WTC11 (cell line): ENCODE measurements around the gene MEIOSIN. TPM values are rescaled to one million over a fixed set of nuclear protein-coding genes. Genes with fewer than 3 reads are reported as not detected.

Experiments
- ATAC-seq: fragments of 200-7000 bp; cut with Tn5 transposase; 2 replicates; pipeline ENCODE4 v1.10.0; 2021; ENCODE audit warnings: mild to moderate bottlenecking, moderate library complexity
- CTCF ChIA-PET: fragments of 300-600 bp; sonication (Branson Sonifier 250); formaldehyde crosslinking; loops from one replicate; lab custom pipeline; 2021; ENCODE audit warnings: antibody characterized with exemption; lab: Charles Lee
- POLR2A ChIA-PET: fragments of 350-600 bp; sonication (Branson Sonifier 250); formaldehyde crosslinking; loops from one replicate; lab custom pipeline; 2021; ENCODE audit warnings: antibody characterized with exemption; lab: Charles Lee
- DNase-seq: peaks from one replicate; pipeline ENCODE4 v3.0.0; 2021; ENCODE audit warnings: low spot score
- H3K27ac Mint-ChIP-seq: 2 replicates; pipeline ENCODE4 v1.8.0; 2021; ENCODE audit warnings: mixed read lengths
- H3K27me3 Mint-ChIP-seq: 2 replicates; pipeline ENCODE4 v1.8.0; 2021; ENCODE audit warnings: low read depth, mild to moderate bottlenecking, moderate library complexity, mixed read lengths
- H3K36me3 Mint-ChIP-seq: 2 replicates; pipeline ENCODE4 v1.8.0; 2021; ENCODE audit warnings: mixed read lengths
- H3K4me1 Mint-ChIP-seq: 2 replicates; pipeline ENCODE4 v1.8.0; 2022; ENCODE audit warnings: mixed read lengths
- H3K4me3 Mint-ChIP-seq: 2 replicates; pipeline ENCODE4 v1.8.0; 2021; ENCODE audit warnings: mild to moderate bottlenecking, moderate library complexity, mixed read lengths
- H3K9me3 Mint-ChIP-seq: 2 replicates; pipeline ENCODE4 v1.8.0; 2021; ENCODE audit warnings: mixed read lengths
- FOXJ3 ChIP-seq: sonication (generic); formaldehyde crosslinking; IDR thresholded peaks from 2 replicates; pipeline ENCODE4 v1.9.0; 2021; ENCODE audit warnings: missing genetic modification reagents, mild to moderate bottlenecking, borderline replicate concordance
- GABPB1 ChIP-seq: sonication (generic); formaldehyde crosslinking; IDR thresholded peaks from 2 replicates; pipeline ENCODE4 v1.8.1; 2023; ENCODE audit warnings: mild to moderate bottlenecking, missing genetic modification reagents
- IRF2 ChIP-seq: sonication (generic); formaldehyde crosslinking; IDR thresholded peaks from 2 replicates; pipeline ENCODE4 v1.8.0; 2022; ENCODE audit warnings: low read depth, missing genetic modification reagents, borderline replicate concordance
- NFYB ChIP-seq: sonication (generic); formaldehyde crosslinking; conservative IDR thresholded peaks from 2 replicates; pipeline ENCODE4 v1.8.0; 2022; ENCODE audit warnings: low read depth, missing genetic modification reagents
- PRRX2 ChIP-seq: fragments of 250-450 bp; sonication (Bioruptor Pico); IDR thresholded peaks from 2 replicates; pipeline ENCODE4 v1.8.0; 2021; ENCODE audit warnings: mild to moderate bottlenecking
- TCF7 ChIP-seq: sonication (generic); formaldehyde crosslinking; IDR thresholded peaks from 2 replicates; pipeline ENCODE4 v1.8.0; 2022; ENCODE audit warnings: mild to moderate bottlenecking, low read depth, missing genetic modification reagents, moderate library complexity
- total RNA-seq: library from RNA; stranded (reverse); gene quantifications from 3 replicates; pipeline ENCODE4 v1.2.3, GENCODE V29; 2021
- TF ChIP-seq, protein P1 (sequence below): sonication (generic); formaldehyde crosslinking; conservative IDR thresholded peaks from 2 replicates; pipeline ENCODE4 v1.8.1; 2023; ENCODE audit warnings: mild to moderate bottlenecking, low read depth, missing genetic modification reagents, moderate library complexity
- TF ChIP-seq, protein P2 (sequence below): sonication (generic); formaldehyde crosslinking; IDR thresholded peaks from 2 replicates; pipeline ENCODE4 v1.8.1; 2022; ENCODE audit warnings: low read depth, mild to moderate bottlenecking, moderate library complexity, missing genetic modification reagents, borderline replicate concordance
- TF ChIP-seq, protein P3 (sequence below): sonication (generic); formaldehyde crosslinking; IDR thresholded peaks from 2 replicates; pipeline ENCODE4 v1.8.1; 2022; ENCODE audit warnings: low read depth, missing genetic modification reagents, borderline replicate concordance
- TF ChIP-seq, protein P4 (sequence below): sonication (generic); formaldehyde crosslinking; IDR thresholded peaks from 2 replicates; pipeline ENCODE4 v1.8.0; 2023; ENCODE audit warnings: missing genetic modification reagents, mild to moderate bottlenecking, borderline replicate concordance
- TF ChIP-seq, protein P5 (sequence below): sonication (generic); formaldehyde crosslinking; IDR thresholded peaks from 2 replicates; pipeline ENCODE4 v1.8.1; 2023; ENCODE audit warnings: mild to moderate bottlenecking, missing genetic modification reagents, borderline replicate concordance

Gene MEIOSIN
- total RNA-seq, 1 experiment from 2014 or later = not detected

DNA sequence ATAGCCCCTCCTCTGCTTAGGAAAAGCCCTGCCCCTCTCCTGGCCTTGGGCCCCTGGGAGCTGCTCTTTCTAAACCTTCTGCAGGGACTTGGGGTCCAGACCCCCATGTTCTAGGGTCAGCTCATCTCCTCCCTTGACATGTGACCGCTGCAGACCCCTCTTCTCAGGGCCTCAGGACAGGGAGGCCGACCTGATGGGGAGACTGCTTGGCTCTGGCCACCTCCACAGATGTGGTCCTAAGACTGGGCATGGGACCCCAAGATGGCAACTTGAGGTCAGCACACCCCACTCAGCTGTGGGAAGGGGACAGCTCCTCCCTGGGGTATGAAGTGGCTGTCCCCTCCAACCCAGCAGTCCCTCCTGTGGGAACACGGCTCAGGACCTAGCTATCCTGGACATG is 39.7 kb downstream of the MEIOSIN start:
- H3K9me3 Mint-ChIP-seq = no peaks in the 10 kb centered on the region
- peaks cover 16% of the 10 kb centered on the region for H3K36me3 Mint-ChIP-seq
- no peak overlapping the region for H3K27ac Mint-ChIP-seq
- no peak for ATAC-seq
- H3K27me3 Mint-ChIP-seq = peaks cover 5% of the 10 kb centered on the region; the same call in 1 of the 2 replicates
- no peak for DNase-seq
- ChIA-PET POLR2A (no interaction called here), CTCF (interaction anchor here (1.4 to 5.1 kb wide), 2 partner anchors 38 to 44 kb away, joined by 3 to 135 read pairs; partner anchors contain the start of gene RSPH6A)
- peaks cover 8% of the 10 kb centered on the region for H3K4me1 Mint-ChIP-seq
- TF ChIP-seq TCF7 (CRISPR knock-in tag) = no peak
- TF ChIP-seq PRRX2 (CRISPR knock-in tag) = no peak
- no peak for TF ChIP-seq NFYB (CRISPR knock-in tag)
- TF ChIP-seq, protein P1, sequence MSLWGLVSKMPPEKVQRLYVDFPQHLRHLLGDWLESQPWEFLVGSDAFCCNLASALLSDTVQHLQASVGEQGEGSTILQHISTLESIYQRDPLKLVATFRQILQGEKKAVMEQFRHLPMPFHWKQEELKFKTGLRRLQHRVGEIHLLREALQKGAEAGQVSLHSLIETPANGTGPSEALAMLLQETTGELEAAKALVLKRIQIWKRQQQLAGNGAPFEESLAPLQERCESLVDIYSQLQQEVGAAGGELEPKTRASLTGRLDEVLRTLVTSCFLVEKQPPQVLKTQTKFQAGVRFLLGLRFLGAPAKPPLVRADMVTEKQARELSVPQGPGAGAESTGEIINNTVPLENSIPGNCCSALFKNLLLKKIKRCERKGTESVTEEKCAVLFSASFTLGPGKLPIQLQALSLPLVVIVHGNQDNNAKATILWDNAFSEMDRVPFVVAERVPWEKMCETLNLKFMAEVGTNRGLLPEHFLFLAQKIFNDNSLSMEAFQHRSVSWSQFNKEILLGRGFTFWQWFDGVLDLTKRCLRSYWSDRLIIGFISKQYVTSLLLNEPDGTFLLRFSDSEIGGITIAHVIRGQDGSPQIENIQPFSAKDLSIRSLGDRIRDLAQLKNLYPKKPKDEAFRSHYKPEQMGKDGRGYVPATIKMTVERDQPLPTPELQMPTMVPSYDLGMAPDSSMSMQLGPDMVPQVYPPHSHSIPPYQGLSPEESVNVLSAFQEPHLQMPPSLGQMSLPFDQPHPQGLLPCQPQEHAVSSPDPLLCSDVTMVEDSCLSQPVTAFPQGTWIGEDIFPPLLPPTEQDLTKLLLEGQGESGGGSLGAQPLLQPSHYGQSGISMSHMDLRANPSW (CRISPR knock-in tag) = no peak
- TF ChIP-seq, protein P2, sequence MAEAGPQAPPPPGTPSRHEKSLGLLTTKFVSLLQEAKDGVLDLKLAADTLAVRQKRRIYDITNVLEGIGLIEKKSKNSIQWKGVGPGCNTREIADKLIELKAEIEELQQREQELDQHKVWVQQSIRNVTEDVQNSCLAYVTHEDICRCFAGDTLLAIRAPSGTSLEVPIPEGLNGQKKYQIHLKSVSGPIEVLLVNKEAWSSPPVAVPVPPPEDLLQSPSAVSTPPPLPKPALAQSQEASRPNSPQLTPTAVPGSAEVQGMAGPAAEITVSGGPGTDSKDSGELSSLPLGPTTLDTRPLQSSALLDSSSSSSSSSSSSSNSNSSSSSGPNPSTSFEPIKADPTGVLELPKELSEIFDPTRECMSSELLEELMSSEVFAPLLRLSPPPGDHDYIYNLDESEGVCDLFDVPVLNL (CRISPR knock-in tag) = no peak
- TF ChIP-seq, protein P3, sequence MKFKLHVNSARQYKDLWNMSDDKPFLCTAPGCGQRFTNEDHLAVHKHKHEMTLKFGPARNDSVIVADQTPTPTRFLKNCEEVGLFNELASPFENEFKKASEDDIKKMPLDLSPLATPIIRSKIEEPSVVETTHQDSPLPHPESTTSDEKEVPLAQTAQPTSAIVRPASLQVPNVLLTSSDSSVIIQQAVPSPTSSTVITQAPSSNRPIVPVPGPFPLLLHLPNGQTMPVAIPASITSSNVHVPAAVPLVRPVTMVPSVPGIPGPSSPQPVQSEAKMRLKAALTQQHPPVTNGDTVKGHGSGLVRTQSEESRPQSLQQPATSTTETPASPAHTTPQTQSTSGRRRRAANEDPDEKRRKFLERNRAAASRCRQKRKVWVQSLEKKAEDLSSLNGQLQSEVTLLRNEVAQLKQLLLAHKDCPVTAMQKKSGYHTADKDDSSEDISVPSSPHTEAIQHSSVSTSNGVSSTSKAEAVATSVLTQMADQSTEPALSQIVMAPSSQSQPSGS (CRISPR knock-in tag) = no peak
- TF ChIP-seq GABPB1 (CRISPR knock-in tag) = no peak
- no peak for TF ChIP-seq IRF2
- TF ChIP-seq FOXJ3 (CRISPR knock-in tag) = no peak
- TF ChIP-seq, protein P4, sequence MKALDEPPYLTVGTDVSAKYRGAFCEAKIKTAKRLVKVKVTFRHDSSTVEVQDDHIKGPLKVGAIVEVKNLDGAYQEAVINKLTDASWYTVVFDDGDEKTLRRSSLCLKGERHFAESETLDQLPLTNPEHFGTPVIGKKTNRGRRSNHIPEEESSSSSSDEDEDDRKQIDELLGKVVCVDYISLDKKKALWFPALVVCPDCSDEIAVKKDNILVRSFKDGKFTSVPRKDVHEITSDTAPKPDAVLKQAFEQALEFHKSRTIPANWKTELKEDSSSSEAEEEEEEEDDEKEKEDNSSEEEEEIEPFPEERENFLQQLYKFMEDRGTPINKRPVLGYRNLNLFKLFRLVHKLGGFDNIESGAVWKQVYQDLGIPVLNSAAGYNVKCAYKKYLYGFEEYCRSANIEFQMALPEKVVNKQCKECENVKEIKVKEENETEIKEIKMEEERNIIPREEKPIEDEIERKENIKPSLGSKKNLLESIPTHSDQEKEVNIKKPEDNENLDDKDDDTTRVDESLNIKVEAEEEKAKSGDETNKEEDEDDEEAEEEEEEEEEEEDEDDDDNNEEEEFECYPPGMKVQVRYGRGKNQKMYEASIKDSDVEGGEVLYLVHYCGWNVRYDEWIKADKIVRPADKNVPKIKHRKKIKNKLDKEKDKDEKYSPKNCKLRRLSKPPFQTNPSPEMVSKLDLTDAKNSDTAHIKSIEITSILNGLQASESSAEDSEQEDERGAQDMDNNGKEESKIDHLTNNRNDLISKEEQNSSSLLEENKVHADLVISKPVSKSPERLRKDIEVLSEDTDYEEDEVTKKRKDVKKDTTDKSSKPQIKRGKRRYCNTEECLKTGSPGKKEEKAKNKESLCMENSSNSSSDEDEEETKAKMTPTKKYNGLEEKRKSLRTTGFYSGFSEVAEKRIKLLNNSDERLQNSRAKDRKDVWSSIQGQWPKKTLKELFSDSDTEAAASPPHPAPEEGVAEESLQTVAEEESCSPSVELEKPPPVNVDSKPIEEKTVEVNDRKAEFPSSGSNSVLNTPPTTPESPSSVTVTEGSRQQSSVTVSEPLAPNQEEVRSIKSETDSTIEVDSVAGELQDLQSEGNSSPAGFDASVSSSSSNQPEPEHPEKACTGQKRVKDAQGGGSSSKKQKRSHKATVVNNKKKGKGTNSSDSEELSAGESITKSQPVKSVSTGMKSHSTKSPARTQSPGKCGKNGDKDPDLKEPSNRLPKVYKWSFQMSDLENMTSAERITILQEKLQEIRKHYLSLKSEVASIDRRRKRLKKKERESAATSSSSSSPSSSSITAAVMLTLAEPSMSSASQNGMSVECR (CRISPR knock-in tag) = no peak
- TF ChIP-seq, protein P5, sequence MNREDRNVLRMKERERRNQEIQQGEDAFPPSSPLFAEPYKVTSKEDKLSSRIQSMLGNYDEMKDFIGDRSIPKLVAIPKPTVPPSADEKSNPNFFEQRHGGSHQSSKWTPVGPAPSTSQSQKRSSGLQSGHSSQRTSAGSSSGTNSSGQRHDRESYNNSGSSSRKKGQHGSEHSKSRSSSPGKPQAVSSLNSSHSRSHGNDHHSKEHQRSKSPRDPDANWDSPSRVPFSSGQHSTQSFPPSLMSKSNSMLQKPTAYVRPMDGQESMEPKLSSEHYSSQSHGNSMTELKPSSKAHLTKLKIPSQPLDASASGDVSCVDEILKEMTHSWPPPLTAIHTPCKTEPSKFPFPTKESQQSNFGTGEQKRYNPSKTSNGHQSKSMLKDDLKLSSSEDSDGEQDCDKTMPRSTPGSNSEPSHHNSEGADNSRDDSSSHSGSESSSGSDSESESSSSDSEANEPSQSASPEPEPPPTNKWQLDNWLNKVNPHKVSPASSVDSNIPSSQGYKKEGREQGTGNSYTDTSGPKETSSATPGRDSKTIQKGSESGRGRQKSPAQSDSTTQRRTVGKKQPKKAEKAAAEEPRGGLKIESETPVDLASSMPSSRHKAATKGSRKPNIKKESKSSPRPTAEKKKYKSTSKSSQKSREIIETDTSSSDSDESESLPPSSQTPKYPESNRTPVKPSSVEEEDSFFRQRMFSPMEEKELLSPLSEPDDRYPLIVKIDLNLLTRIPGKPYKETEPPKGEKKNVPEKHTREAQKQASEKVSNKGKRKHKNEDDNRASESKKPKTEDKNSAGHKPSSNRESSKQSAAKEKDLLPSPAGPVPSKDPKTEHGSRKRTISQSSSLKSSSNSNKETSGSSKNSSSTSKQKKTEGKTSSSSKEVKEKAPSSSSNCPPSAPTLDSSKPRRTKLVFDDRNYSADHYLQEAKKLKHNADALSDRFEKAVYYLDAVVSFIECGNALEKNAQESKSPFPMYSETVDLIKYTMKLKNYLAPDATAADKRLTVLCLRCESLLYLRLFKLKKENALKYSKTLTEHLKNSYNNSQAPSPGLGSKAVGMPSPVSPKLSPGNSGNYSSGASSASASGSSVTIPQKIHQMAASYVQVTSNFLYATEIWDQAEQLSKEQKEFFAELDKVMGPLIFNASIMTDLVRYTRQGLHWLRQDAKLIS = no peak
- H3K4me3 Mint-ChIP-seq = no peak overlapping the region
